Vagina (tissue), 2 donors: ENCODE data around the gene PRDM16.

Experiments
- POLR2A ChIP-seq, 2 donors: fragments of 450-650 bp; IDR thresholded peaks; one replicate each; pipeline ENCODE4 v1.6.1; 2017; ENCODE audit warnings: antibody characterized with exemption in 2 of 2, mild to moderate bottlenecking in 2 of 2, moderate library complexity in 2 of 2
- POLR2AphosphoS5 ChIP-seq, 2 donors: sonication (generic); formaldehyde crosslinking; IDR thresholded peaks; one replicate each; pipeline ENCODE4 v1.9.0; 2017; ENCODE audit warnings: antibody characterized with exemption in 2 of 2, mild to moderate bottlenecking in 2 of 2, low read depth in 1 of 2; ENCODE audit not compliant: insufficient read depth in 1 of 2
- TF ChIP-seq, protein P1 (sequence below), 3 experiments: fragments of 450-650 bp in 2 of 3; fragments of 200-600 bp in 1 of 3; sonication (generic) in 1 of 3; IDR thresholded peaks; one replicate each; pipeline ENCODE4 v1.5.1; 2017 to 2019; ENCODE audit warnings: antibody characterized with exemption in 3 of 3, mild to moderate bottlenecking in 2 of 3, moderate library complexity in 2 of 3

DNA sequence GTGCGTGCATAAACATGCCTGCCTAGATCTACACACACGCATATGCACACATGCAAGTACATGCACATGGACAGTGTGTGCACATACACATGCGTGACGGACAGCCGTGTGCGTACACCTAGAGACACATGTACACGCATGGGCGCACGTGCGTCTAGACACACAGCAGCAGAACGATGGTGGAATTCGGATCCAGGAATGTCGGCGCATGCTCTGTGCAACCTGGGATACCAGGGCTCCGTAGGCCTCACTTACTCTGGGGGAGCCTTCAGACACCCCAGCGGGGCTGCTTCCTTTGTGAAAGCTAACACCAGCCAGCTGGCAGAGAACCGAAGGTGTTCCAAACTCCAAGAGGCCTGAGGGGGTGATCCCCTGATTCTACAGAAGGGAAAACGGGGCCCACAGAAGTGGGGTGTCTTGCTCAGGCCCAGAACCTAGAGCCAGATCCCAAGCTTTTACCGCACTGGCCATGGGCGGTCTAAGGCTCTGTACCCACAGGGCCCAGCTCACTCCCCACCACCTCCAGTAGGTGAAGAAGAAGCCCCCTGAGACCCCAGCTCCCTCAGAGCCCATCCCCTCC, 358.0 kb downstream of the PRDM16 start:
- TF ChIP-seq, protein P1, sequence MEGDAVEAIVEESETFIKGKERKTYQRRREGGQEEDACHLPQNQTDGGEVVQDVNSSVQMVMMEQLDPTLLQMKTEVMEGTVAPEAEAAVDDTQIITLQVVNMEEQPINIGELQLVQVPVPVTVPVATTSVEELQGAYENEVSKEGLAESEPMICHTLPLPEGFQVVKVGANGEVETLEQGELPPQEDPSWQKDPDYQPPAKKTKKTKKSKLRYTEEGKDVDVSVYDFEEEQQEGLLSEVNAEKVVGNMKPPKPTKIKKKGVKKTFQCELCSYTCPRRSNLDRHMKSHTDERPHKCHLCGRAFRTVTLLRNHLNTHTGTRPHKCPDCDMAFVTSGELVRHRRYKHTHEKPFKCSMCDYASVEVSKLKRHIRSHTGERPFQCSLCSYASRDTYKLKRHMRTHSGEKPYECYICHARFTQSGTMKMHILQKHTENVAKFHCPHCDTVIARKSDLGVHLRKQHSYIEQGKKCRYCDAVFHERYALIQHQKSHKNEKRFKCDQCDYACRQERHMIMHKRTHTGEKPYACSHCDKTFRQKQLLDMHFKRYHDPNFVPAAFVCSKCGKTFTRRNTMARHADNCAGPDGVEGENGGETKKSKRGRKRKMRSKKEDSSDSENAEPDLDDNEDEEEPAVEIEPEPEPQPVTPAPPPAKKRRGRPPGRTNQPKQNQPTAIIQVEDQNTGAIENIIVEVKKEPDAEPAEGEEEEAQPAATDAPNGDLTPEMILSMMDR (IDR thresholded peaks at IDR 0.05) = no peak
- TF ChIP-seq POLR2A (IDR thresholded peaks at IDR 0.05) (no peak), POLR2AphosphoS5 (IDR thresholded peaks at IDR 0.05; ENCODE audit: insufficient read depth in 1 of 2, low read depth in 1 of 2) (no peak)
